ENCODE measurements around the gene MRPS27. TPM values are rescaled to one million over a fixed set of nuclear protein-coding genes. Genes with fewer than 3 reads are reported as not detected.

MRPS27 gene
- polyA plus RNA-seq, 6 donors from 2014 or later = 35.4 to 45.2 (median 40.3) TPM

DNA sequence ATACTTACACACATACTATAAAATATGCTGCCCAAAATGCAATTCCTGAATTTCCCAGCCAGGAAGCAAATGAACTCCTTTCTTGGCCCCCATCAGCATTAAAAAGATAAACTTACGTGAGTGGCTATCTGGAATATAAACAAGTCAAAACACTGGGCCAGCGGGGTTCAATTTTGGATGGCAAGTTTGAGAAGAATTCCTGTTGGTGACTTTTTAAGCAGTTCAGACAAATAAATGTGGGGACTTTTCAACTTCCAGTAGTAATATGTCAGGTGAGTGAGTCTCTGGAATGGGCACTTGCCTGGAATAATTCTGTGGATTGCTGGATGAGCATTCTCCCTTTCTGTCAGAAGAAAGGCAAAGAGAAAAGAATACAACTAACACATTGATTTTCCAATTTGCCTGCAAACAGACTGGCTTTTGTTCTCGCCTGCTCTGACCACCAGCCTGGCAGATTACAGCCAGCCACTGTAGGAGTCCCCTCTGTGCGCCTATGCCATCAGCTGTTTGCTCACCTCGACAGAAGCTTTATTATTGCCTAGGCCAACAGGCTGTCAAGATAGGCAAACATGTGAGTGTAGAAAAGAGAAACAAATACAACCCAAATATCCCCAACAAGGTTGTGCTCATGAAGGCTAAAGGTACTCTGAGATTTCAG lies 78.6 kb downstream of the MRPS27 start:
- H3K4me1 Mint-ChIP-seq = peaks cover 0 to 12% (median 8%) of the 10 kb centered on the region in 3 donors
- no peak for DNase-seq
- H3K36me3 Mint-ChIP-seq = peaks cover 7 to 14% of the 10 kb centered on the region in 2 donors
- H3K9me3 Mint-ChIP-seq = no peaks in the 10 kb centered on the region
- H3K27ac Mint-ChIP-seq = peak overlapping the region in 2 of 6 donors; percentile 28 to 83
- no peak overlapping the region for H3K4me3 Mint-ChIP-seq
- H3K27me3 Mint-ChIP-seq = no peaks in the 10 kb centered on the region
- ATAC-seq (ENCODE audit: low read depth in 2 of 2) = no peak

- Mint-ChIP-seq H3K36me3 (peaks cover 8 to 14% of the 10 kb centered on the region in 2 donors), H3K27me3 (no peaks in the 10 kb centered on the region), H3K9me3 (no peaks in the 10 kb centered on the region), H3K4me3 (no peak overlapping the region), H3K27ac (peak overlapping the region in 2 of 6 donors; percentile 10 to 16), H3K4me1 (peaks cover 0 to 9% (median 2%) of the 10 kb centered on the region in 3 donors)
- no peak for DNase-seq
- ATAC-seq (ENCODE audit: low read depth in 2 of 2) = no peak
Measured at GRCh38 chr5:72238712-72239445, 81.2 kb downstream of the MRPS27 start.

- Mint-ChIP-seq H3K4me1 (peaks cover 0 to 7% (median 2%) of the 10 kb centered on the region in 3 donors), H3K9me3 (no peaks in the 10 kb centered on the region), H3K27me3 (no peaks in the 10 kb centered on the region), H3K36me3 (peaks cover 8 to 18% of the 10 kb centered on the region in 2 donors), H3K4me3 (no peak overlapping the region), H3K27ac (no peak overlapping the region)
- ATAC-seq (ENCODE audit: low read depth in 2 of 2) = no peak
- DNase-seq = no peak
Measured at GRCh38 chr5:72237879-72238278, 82.2 kb downstream of the MRPS27 start.

GRCh38 chr5:72237415-72237814 lies 82.6 kb downstream of the MRPS27 start:
- H3K27ac Mint-ChIP-seq = peak overlapping the region in 1 of 6 donors; percentile 47
- ATAC-seq (ENCODE audit: low read depth in 2 of 2) = no peak
- no peaks in the 10 kb centered on the region for H3K27me3 Mint-ChIP-seq
- H3K4me3 Mint-ChIP-seq = no peak overlapping the region
- H3K36me3 Mint-ChIP-seq = peaks cover 8 to 20% of the 10 kb centered on the region in 2 donors
- H3K9me3 Mint-ChIP-seq = no peaks in the 10 kb centered on the region
- peaks cover 0 to 7% (median 2%) of the 10 kb centered on the region in 3 donors for H3K4me1 Mint-ChIP-seq
- no peak for DNase-seq

- Mint-ChIP-seq H3K4me3 (no peak overlapping the region), H3K27me3 (no peaks in the 10 kb centered on the region), H3K36me3 (peaks cover 16 to 30% of the 10 kb centered on the region in 2 donors), H3K9me3 (no peaks in the 10 kb centered on the region), H3K27ac (peak overlapping the region in 2 of 6 donors; percentile 15 to 47), H3K4me1 (peaks cover 0 to 7% (median 2%) of the 10 kb centered on the region in 3 donors)
- DNase-seq = no peak
- no peak for ATAC-seq (ENCODE audit: low read depth in 2 of 2)
Measured at GRCh38 chr5:72235725-72236124, 84.3 kb downstream of the MRPS27 start.

- Mint-ChIP-seq H3K9me3 (no peaks in the 10 kb centered on the region), H3K4me3 (no peak overlapping the region), H3K27me3 (no peaks in the 10 kb centered on the region), H3K36me3 (peaks cover 23 to 36% of the 10 kb centered on the region in 2 donors), H3K4me1 (peaks cover 0 to 7% (median 2%) of the 10 kb centered on the region in 3 donors), H3K27ac (peak overlapping the region in 1 of 6 donors; percentile 69)
- ATAC-seq (ENCODE audit: low read depth in 2 of 2) (no peak), DNase-seq (no peak)
Measured at GRCh38 chr5:72234868-72235267, 85.2 kb downstream of the MRPS27 start.

DNA sequence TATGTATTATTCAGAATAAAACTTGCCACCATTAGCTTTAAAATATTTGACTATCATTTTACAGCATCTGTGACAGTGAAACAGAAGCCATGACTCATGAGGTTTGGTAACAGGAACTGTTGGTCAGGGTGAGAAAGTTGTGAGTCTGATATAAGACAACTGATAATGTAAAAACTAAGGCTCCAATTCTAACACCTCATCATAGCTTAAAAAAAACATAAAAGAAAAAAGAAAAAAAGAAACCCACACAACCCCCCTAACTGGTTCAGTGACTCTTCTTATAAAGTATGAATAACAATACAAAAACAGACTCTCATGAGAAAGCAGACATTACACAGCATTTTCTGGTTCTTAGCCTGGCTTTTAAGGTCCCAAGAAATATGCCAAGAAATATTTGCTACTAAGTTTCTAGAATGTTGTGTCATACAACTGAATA lies 85.8 kb downstream of the MRPS27 start:
- peak overlapping the region in 1 of 6 donors; percentile 71 for H3K27ac Mint-ChIP-seq
- peaks cover 23 to 36% of the 10 kb centered on the region in 2 donors for H3K36me3 Mint-ChIP-seq
- H3K9me3 Mint-ChIP-seq = no peaks in the 10 kb centered on the region
- H3K4me3 Mint-ChIP-seq = no peak overlapping the region
- no peaks in the 10 kb centered on the region for H3K27me3 Mint-ChIP-seq
- ATAC-seq (ENCODE audit: low read depth in 2 of 2) = no peak
- no peak for DNase-seq
- H3K4me1 Mint-ChIP-seq = peaks cover 0 to 7% (median 2%) of the 10 kb centered on the region in 3 donors

DNA sequence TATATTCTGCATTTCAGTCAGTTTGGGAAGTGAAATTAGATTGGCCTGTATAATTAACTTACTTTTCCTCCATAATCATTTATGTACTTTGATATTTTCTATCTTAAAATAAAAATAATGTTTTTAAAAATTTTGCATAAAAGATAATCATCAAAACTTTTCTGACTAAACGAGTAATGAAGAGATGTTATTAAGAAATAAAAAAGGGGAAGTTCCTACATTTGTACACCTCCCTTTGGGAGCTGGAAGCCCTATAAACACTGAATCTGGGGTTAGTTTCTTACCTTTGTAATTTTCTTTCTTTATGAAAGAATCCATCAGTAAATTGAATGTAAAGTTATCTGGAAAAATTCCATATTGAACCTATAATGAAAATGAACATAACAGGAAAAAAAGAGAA lies 86.2 kb downstream of the MRPS27 start:
- H3K4me3 Mint-ChIP-seq = no peak overlapping the region
- no peak for DNase-seq
- peak overlapping the region in 1 of 6 donors; percentile 71 for H3K27ac Mint-ChIP-seq
- no peaks in the 10 kb centered on the region for H3K9me3 Mint-ChIP-seq
- no peak for ATAC-seq (ENCODE audit: low read depth in 2 of 2)
- no peaks in the 10 kb centered on the region for H3K27me3 Mint-ChIP-seq
- H3K4me1 Mint-ChIP-seq = peaks cover 0 to 7% (median 2%) of the 10 kb centered on the region in 3 donors
- H3K36me3 Mint-ChIP-seq = peaks cover 23 to 36% of the 10 kb centered on the region in 2 donors

DNA sequence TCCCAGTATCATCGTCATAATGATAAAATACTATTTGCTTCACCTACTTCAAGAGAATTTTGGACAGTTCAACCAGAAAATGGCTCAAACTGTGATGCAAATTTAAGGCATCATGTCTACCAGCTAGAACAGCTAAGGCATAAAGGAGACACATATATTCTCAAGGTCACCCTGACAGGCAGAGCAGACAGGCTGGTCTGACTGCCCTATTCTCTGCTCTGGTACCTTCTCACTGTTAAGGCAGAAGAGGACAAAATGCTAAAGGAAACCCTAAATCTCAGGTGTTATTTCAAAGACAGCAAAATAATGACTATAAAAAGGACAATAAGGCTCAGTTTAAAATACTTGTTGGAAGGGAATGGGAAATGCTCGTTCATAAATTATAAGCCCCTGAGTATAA lies 87.2 kb downstream of the MRPS27 start:
- H3K9me3 Mint-ChIP-seq = no peaks in the 10 kb centered on the region
- no peak overlapping the region for H3K4me3 Mint-ChIP-seq
- H3K36me3 Mint-ChIP-seq = peaks cover 25 to 31% of the 10 kb centered on the region in 2 donors
- DNase-seq (no peak), ATAC-seq (ENCODE audit: low read depth in 2 of 2) (no peak)
- peaks cover 0 to 7% (median 2%) of the 10 kb centered on the region in 3 donors for H3K4me1 Mint-ChIP-seq
- no peaks in the 10 kb centered on the region for H3K27me3 Mint-ChIP-seq
- peak overlapping the region in 1 of 6 donors; percentile 35 for H3K27ac Mint-ChIP-seq

DNA sequence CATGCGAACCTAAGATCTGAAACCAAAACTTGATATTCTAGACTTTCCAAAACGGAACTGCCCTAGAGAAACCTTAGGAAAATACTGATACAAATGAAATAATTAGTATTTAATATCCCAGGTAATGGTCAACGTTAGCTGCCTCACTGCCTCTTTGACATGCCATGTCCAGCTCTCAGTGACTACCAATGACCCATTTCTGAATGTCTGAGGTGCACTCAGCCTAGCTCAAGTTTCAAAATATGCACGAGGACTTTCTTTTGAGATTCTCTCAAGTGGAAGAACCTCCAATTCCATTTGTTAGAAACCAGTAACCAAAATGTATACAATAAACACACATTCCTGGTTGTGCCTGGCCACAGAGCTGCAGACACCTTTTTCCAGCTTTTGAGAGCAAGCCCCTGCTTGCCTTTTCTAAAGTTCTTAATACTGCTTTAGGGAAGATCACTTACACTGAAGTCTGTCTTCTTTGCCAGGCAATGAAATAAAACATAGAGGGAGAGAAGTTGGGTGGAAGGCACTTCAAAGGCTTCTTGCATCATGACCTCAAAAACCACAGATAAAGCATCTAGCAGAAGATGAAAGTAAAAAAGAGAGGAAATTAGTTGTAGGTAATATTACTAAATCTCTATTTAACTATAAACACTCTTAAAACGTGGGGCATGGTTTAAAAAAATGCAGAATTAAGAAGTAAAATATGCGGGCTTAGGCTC lies 87.9 kb downstream of the MRPS27 start:
- Mint-ChIP-seq H3K27ac (peak overlapping the region in 2 of 6 donors; percentile 35 to 38), H3K36me3 (peaks cover 30 to 31% of the 10 kb centered on the region in 2 donors), H3K27me3 (no peaks in the 10 kb centered on the region), H3K4me3 (no peak overlapping the region), H3K4me1 (peaks cover 0 to 7% (median 2%) of the 10 kb centered on the region in 3 donors), H3K9me3 (no peaks in the 10 kb centered on the region)
- DNase-seq = no peak
- no peak for ATAC-seq (ENCODE audit: low read depth in 2 of 2)

DNA sequence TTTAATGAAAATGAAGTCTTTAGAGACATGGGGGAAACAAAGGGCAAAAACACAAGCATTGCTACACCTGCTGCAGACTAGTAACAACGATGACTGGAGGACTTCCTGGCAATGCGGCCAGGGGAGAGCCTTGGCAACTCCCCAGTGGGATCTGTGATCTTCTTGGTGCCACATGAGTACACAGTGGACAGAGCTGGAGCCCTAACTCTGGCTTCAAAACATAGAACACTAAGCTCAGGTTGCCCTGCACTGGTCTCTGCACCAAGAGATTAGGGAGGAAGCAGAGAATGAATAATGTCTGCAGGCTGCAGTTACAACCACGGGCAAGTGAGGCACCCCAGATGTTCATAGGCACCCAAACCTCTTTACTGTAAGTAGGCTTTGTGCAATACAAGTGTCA lies 91.1 kb downstream of the MRPS27 start:
- Mint-ChIP-seq H3K4me3 (no peak overlapping the region), H3K4me1 (peaks cover 0 to under 1% (median 0%) of the 10 kb centered on the region in 3 donors), H3K27me3 (no peaks in the 10 kb centered on the region), H3K9me3 (no peaks in the 10 kb centered on the region), H3K36me3 (peaks cover 32 to 46% of the 10 kb centered on the region in 2 donors), H3K27ac (peak overlapping the region in 1 of 6 donors; percentile 17)
- DNase-seq (no peak), ATAC-seq (ENCODE audit: low read depth in 2 of 2) (no peak)

GRCh38 chr5:72226950-72227349 lies 93.1 kb downstream of the MRPS27 start:
- H3K9me3 Mint-ChIP-seq = no peaks in the 10 kb centered on the region
- H3K4me3 Mint-ChIP-seq = no peak overlapping the region
- H3K36me3 Mint-ChIP-seq = peaks cover 32 to 57% of the 10 kb centered on the region in 2 donors
- H3K4me1 Mint-ChIP-seq = no peaks in the 10 kb centered on the region
- peak overlapping the region in 2 of 6 donors; percentile 9 to 34 for H3K27ac Mint-ChIP-seq
- DNase-seq (no peak), ATAC-seq (ENCODE audit: low read depth in 2 of 2) (no peak)
- H3K27me3 Mint-ChIP-seq = no peaks in the 10 kb centered on the region

DNA sequence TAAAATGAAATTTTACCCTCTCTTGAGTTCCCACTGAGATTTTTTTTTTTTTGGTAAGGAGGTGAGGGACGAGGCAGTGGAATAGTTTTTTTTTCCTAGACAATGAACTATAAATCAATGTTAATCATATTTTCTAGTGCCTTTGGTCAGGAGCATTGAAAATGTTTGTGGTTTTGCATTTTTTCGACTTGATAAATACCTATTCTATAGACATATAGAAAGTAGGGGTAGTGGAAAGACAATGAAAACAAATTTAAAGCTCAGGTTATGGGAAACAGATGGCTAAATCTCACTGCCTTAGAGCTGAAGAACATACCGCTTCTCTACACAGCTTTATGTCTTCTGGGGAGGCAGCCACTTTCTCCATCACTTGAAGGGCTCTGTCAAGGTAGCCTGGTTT lies 94.3 kb downstream of the MRPS27 start:
- H3K27me3 Mint-ChIP-seq = no peaks in the 10 kb centered on the region
- H3K4me3 Mint-ChIP-seq = no peak overlapping the region
- no peak overlapping the region for H3K27ac Mint-ChIP-seq
- no peaks in the 10 kb centered on the region for H3K4me1 Mint-ChIP-seq
- peaks cover 25 to 59% of the 10 kb centered on the region in 2 donors for H3K36me3 Mint-ChIP-seq
- H3K9me3 Mint-ChIP-seq = no peaks in the 10 kb centered on the region
- ATAC-seq (ENCODE audit: low read depth in 2 of 2) (no peak), DNase-seq (no peak)

All from naive B cell (primary cell).